Inflammatory macrophage treated with lipopolysaccharide for 1 hour (primary cell): Measurements from ENCODE around the gene ATL3.
"Not testable (repeated sequence)": the region's sequence is repeated elsewhere in the genome, so short reads cannot be mapped to it uniquely, and the experiment has no call there.

Experiments used
- DNase-seq, 2 donors: peaks; one replicate each; pipeline ENCODE4 v3.0.0-alpha.2; 2020 to 2022

ATL3 gene

GRCh38 chr11:63616953-63617352 lies 54.2 kb downstream of the ATL3 start:
- DNase-seq, result no peak

DNA sequence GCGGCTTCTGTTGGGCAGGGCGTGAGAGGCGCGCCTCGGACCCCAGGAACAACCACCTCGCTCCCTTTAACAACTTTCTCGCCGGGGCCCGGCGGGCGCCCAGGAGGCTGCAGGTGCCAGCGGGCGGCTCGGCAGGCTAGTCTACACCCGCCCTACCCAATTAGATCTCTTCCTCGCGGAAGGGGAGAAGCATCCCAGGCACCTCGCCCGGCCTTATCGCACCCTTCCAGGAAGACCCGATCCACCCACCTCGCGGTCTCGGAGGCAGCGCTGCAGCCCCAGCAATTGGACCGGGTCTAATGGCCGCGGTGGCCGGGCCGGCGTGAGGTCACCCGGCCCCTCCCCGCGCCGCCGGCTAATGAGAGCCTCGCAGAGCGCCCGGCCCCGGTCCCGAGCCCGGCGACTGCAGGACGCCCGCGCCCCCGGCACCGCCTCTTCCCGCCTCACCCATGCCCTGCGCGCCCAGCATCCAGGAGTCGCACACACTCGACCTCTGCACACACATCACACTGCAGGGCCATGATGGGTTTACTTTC lies 57.0 kb downstream of the ATL3 start, which contains the start of gene PLAAT3:
TSS of gene PLAAT3 (minus strand) at position 298 of the 536 bp plus-strand sequence. CDS start 419 bp downstream, outside the sequence.
- DNase-seq, result no peak

GRCh38 chr11:63613517-63614135 lies 57.5 kb downstream of the ATL3 start:
- DNase-seq, result no peak

- no peak for DNase-seq
These were observed 59.0 kb downstream of the ATL3 start for GRCh38 chr11:63612181-63612580.

DNA sequence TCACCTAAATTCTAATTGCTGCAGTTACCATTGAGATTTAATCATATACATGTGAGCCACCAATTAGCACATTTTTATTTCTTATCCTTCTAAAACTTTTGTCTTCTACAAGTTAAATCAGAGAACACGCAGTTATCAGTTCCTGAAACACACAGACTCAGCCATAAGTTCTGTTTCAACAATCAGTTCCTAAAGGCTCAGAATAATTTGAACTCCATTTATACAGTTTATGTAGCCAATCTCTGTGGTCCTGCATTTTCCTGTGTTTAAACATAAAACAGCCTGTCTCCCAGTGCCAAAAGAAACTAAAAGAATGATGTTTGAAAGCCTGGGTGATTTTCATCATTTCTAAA lies 59.8 kb downstream of the ATL3 start:
- no peak for DNase-seq

DNA sequence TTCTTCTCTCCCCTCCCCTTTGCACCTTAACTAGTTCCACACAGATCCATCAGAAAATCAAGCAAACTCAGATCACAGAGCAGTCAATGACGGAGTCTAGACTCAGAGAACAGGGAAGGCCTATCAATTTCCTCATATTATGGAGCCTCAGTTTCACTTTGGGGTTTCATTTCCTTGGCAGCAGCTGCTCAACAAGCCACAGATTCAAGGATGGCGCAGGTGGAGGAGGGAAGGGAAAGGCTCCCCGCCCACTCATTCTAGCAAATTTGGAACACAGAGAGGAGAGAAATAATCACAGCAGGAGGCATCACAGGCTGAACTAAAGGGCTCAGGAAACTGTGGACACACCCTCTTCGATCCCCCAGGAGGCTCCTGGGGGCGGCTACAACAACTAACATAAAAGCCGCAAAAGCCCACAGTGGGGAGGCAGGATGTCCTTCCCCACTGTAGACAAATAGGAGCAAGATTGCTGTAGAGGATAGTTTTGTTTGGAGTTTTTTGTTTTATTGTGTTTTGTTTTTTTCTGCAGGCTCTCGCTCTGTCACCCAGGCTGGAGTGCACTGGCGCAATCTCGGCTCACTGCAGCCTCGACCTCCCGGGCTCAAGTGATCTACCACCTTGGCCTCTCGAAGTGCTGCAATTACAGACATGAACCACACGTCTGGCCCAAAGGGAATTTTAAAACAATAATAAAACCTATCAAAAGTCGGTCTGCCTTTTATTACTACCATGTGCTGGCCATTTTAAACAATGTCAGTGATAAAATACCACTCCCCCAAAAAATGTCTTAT lies 60.4 kb downstream of the ATL3 start:
- peak; percentile 36 to 40 for DNase-seq

GRCh38 chr11:63609971-63610580 lies 61.1 kb downstream of the ATL3 start:
- DNase-seq, result no peak

- DNase-seq, result no peak
These were observed 61.6 kb downstream of the ATL3 start for GRCh38 chr11:63609536-63609935.

GRCh38 chr11:63608353-63609345 lies 62.5 kb downstream of the ATL3 start:
- no peak for DNase-seq

DNA sequence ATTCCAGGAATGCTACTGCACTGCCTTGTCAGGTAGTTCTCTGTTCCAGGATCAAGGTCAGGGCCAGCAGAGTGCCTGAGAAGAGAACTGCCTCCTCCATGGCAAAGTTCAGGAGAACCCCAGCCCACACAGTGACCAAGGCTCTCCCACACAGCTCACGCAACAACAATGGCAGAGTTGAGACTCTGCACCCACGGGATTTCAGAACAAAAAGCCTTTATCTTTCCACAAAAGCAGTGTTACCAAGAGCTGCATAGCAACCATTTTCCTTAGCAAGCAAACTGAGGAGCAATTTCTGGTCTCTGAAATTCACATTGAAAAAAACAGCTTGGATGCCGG lies 68.0 kb downstream of the ATL3 start:
- DNase-seq, result peak; percentile 70 to 90

DNA sequence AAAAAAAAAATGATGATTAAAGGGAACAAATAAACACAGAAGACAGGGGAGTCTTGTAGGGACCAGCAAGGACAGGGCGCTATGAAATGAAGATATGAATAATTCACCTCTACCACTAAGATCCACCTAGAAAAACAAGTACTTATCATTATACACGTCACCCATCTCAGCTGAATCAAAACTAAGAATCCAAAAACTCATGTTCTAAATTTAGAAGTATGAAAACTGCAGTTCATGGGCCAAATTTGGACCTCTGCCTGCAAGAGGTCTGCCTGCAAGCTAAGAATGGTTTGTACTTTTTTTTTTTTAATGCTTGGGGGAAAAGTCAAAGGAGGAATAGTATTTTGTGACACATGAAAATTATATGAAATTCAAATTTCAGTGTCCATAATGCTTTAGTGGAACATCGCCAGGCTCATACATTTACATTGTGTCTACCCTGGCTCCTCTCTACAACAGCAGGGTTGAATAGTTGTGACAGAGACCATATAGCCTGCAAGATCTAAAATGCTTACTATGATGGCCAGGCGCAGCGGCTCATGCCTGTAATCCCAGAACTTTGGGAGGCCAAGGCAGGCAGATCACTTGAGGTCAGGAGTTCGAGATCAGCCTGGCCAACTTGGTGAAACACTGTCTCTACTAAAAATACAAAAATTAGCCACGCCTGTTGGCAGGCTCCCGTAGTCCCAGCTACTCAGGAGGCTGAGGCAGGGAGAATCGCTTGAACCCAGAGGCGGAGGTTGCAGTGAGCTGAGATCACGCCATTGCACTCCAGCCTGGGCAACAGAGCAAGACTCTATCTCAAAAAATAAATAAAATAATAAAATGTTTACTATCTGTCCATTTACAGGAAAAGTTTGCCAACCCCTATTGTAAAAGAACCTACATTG lies 68.6 kb downstream of the ATL3 start:
- DNase-seq, result not testable (repeated sequence)

DNA sequence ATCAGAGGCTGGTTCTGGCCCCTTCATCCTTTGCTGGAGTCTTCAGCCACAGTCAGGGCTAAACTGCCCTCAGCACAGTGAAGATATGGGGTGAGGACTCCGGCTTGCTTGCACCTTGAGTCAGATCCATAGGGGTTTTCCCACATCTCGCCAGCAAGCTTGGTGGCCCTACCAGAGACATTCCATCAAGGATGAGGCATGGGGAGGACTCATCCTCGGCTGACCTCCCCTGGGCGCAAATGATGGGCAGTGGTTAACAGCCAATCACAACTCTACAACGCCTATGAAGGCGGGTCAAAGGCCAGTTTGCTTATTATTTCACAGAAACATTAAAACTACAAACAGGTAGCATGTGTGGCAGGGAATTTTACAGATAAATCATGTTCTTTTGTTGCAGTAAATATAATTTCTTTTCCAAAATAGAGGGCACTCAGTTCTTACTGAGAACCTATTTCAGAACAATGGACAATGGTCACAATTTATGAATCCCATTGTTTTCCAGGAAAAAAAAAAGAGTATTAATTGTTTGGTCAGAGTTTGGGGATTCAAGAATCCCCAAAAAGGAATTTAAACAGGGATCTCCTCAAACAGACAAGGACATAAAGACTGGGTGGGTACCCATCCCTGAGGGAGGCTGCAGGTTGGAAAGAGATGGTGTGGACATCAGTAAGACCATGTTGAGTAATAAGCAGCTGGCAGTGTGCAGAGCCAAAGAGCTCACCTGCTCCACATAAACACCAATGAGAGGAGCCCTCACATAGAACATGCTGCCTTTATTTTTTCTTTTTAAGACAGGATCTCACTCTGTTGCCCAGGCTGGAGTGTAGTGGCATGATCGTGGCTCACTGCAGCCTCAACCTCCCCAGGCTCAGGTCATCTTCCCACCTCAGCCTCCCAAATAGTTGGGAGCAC lies 71.7 kb downstream of the ATL3 start:
- DNase-seq, result no peak

DNA sequence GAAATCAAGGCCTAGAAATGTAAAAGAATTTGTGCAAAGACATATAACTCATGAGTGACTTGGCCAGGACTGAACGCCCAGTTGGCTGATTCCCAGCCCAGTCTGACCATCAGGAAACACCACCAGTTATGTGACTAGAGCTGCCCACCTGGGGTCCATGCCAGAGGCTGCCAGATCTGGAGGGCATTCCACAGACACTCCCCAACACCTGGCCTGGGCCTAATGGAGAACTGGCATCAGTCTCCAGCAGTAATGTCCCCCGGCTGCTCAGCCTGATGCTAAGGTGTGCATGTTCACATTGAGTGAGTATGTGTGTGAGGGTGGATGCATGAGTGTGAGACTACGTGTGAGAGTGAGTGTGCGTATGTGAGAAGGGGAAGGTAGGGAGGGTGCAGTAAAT lies 72.6 kb downstream of the ATL3 start:
- no peak for DNase-seq

DNA sequence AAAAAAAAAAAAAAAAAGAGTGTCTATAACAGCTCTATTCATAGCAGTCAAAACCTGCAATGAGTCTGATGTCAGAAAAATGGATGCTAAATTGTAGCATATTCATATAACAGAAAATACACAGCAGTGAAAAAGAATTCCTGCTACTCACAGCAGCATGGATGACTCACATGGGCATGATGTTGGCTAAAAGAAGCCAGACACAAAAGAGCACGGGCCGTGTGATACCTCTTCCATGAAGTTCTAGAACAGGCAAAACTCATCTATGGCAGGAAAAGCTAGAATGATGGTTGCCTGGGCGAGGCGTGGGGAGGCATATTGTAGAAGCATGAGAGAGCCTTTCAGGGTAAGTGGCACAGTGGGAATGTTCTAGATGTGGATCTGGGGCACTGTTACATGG lies 75.9 kb downstream of the ATL3 start:
- no peak for DNase-seq

DNA sequence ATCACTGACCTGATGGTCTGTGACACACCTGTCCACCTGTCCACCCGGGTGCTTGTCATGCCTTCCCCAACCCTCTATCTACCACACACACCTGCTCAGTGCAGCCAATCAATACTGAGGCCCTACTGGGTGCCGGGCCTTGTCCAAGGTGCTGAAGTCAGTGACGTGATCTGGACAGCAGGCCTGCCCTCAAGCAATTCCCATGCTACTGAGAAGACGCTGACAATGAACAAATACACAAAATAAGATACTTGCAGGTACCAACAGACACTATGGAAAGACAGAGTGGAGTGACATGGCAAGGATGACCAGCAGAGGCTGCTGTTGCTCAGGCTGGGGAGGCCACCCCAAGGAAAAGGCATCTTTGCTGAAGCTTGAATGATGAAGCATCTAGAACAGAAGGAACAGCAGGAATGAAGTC lies 78.2 kb downstream of the ATL3 start:
- peak; percentile 25 to 59 for DNase-seq

- no peak for DNase-seq
These were observed 81.0 kb downstream of the ATL3 start for GRCh38 chr11:63590024-63590788.

- no peak for DNase-seq
These were observed 82.2 kb downstream of the ATL3 start for GRCh38 chr11:63589000-63589399.

- no peak for DNase-seq
These were observed 84.6 kb downstream of the ATL3 start for GRCh38 chr11:63586451-63587166.

DNA sequence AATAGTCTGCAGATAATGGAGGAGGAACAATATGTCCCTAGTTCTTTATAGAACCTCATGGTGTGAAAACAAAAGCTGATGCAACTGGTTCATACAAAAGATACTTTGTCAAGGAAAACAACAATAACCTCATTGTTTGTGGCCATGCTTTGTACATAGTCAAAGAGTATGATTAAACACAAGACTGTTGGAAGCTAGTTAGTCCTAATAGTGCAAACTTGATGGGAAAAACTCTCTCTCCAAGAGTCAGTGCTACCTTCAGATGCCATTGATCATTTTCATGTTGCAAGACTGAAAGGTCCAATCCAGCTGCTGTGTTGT lies 87.9 kb downstream of the ATL3 start:
- no peak for DNase-seq
